SK-N-SH (cell line): ENCODE data around the gene DUSP28.

Source experiments
- EZH2phosphoT487 ChIP-seq: fragments of 200-600 bp; sonication (generic); IDR thresholded peaks from 2 replicates; pipeline ENCODE4 v1.6.1; 2017; ENCODE audit warnings: low read depth, mixed run types, mild to moderate bottlenecking, antibody characterized with exemption, moderate library complexity, borderline replicate concordance
- MXI1 ChIP-seq: IDR thresholded peaks from 2 replicates; pipeline ENCODE4 v1.6.1; 2012; ENCODE audit warnings: mild to moderate bottlenecking, low read depth, low read length, improper control_type of control experiment
- POLR2AphosphoS5 ChIP-seq: IDR thresholded peaks from 2 replicates; pipeline ENCODE4 v1.6.1; 2012; ENCODE audit warnings: low read depth, low read length
- RCOR1 ChIP-seq: fragments of 150-350 bp; IDR thresholded peaks from 2 replicates; pipeline ENCODE4 v1.6.1; 2017; ENCODE audit warnings: antibody characterized with exemption, low read length
- REST ChIP-seq: IDR thresholded peaks from 2 replicates; pipeline ENCODE4 v1.6.1; 2012; ENCODE audit warnings: mild to moderate bottlenecking, low read depth, low read length, moderate library complexity
- RFX5 ChIP-seq: IDR thresholded peaks from 2 replicates; pipeline ENCODE4 v1.6.1; 2012; ENCODE audit warnings: mild to moderate bottlenecking, improper control_type of control experiment, low read length
- TAF1 ChIP-seq: IDR thresholded peaks from 2 replicates; pipeline ENCODE4 v1.6.1; 2012; ENCODE audit warnings: low read depth, mild to moderate bottlenecking, low read length, moderate library complexity, borderline replicate concordance
- USF2 ChIP-seq: fragments of 150-350 bp; IDR thresholded peaks from 2 replicates; pipeline ENCODE4 v1.6.1; 2017; ENCODE audit warnings: antibody characterized with exemption, low read length, low read depth, borderline replicate concordance
- TF ChIP-seq, protein P1 (sequence below): fragments of 200-600 bp; sonication (generic); IDR thresholded peaks from 2 replicates; pipeline ENCODE4 v1.6.1; 2017; ENCODE audit warnings: antibody characterized with exemption, mild to moderate bottlenecking, moderate library complexity

DNA sequence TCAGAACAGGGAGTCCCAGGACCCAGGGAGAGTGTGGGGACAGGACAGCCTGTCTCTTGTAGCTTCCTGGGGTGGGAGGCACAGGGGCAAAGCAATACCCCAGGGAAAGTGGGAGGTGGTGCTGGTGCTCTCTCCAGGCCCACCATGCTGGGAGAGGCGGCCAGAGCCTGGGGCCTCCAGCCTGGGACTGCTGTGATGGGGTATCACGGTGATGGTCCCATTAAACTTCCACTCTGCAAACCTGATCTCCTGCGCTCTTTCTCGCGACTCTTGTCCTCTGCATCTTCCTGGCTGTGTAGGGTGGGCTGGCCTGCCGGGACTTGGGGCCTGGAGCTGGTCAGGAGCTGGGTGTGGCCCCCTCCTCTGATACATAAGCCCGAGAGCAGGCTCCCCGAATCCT lies 18.3 kb downstream of the DUSP28 start:
- no peak for TF ChIP-seq POLR2AphosphoS5
- TF ChIP-seq, protein P1, sequence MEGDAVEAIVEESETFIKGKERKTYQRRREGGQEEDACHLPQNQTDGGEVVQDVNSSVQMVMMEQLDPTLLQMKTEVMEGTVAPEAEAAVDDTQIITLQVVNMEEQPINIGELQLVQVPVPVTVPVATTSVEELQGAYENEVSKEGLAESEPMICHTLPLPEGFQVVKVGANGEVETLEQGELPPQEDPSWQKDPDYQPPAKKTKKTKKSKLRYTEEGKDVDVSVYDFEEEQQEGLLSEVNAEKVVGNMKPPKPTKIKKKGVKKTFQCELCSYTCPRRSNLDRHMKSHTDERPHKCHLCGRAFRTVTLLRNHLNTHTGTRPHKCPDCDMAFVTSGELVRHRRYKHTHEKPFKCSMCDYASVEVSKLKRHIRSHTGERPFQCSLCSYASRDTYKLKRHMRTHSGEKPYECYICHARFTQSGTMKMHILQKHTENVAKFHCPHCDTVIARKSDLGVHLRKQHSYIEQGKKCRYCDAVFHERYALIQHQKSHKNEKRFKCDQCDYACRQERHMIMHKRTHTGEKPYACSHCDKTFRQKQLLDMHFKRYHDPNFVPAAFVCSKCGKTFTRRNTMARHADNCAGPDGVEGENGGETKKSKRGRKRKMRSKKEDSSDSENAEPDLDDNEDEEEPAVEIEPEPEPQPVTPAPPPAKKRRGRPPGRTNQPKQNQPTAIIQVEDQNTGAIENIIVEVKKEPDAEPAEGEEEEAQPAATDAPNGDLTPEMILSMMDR, result no peak
- TF ChIP-seq EZH2phosphoT487, result no peak
- TF ChIP-seq MXI1, result no peak
- no peak for TF ChIP-seq USF2
- TF ChIP-seq RCOR1, result no peak
- no peak for TF ChIP-seq REST
- TF ChIP-seq TAF1, result no peak
- TF ChIP-seq RFX5, result no peak
